H9 (cell line): ENCODE data around the gene KLF18. TPM values are rescaled to one million over a fixed set of nuclear protein-coding genes. Genes with fewer than 3 reads are reported as not detected.

Experiments used
- DNase-seq: peaks from one replicate; pipeline ENCODE4 v3.0.0-alpha.2; 2017
- H2AFZ ChIP-seq: one replicate; pipeline ENCODE4 v1.6.1; 2013; ENCODE audit warnings: mild to moderate bottlenecking, low read length, control low read depth, moderate library complexity
- H2AK5ac ChIP-seq: 2 replicates; pipeline ENCODE4 v1.6.1; 2013; ENCODE audit warnings: low read length, control low read depth, mixed read lengths; ENCODE audit not compliant: insufficient read length
- H2BK120ac ChIP-seq: one replicate; pipeline ENCODE4 v1.6.1; 2013; ENCODE audit warnings: low read depth, mild to moderate bottlenecking, low read length, control low read depth, inconsistent platforms; ENCODE audit not compliant: poor library complexity, severe bottlenecking
- H2BK12ac ChIP-seq: 2 replicates; pipeline ENCODE4 v1.6.1; 2013; ENCODE audit warnings: low read length, control low read depth, mixed read lengths, low read depth; ENCODE audit not compliant: insufficient read length
- H2BK15ac ChIP-seq: 2 replicates; pipeline ENCODE4 v1.6.1; 2013; ENCODE audit warnings: low read depth, low read length, control low read depth
- H2BK20ac ChIP-seq: one replicate; pipeline ENCODE4 v1.6.1; 2013; ENCODE audit warnings: low read depth, mild to moderate bottlenecking, low read length, control low read depth, inconsistent platforms; ENCODE audit not compliant: poor library complexity, severe bottlenecking
- H2BK5ac ChIP-seq: 2 replicates; pipeline ENCODE4 v1.6.1; 2013; ENCODE audit warnings: low read length, control low read depth, mixed read lengths; ENCODE audit not compliant: insufficient read length
- H3K14ac ChIP-seq: 2 replicates; pipeline ENCODE4 v1.6.1; 2013; ENCODE audit warnings: low read length, control low read depth; ENCODE audit not compliant: insufficient read depth
- H3K18ac ChIP-seq: 2 replicates; pipeline ENCODE4 v1.6.1; 2013; ENCODE audit warnings: low read depth, mild to moderate bottlenecking, mixed read lengths, low read length, control low read depth; ENCODE audit not compliant: insufficient read length
- H3K23ac ChIP-seq: 2 replicates; pipeline ENCODE4 v1.6.1; 2013; ENCODE audit warnings: low read length, control low read depth, mixed read lengths, low read depth; ENCODE audit not compliant: insufficient read length
- H3K23me2 ChIP-seq: 2 replicates; pipeline ENCODE4 v1.6.1; 2013; ENCODE audit warnings: low read depth, mild to moderate bottlenecking, mixed read lengths, low read length, control low read depth; ENCODE audit not compliant: insufficient read length, poor library complexity, severe bottlenecking
- H3K27ac ChIP-seq: 2 replicates; pipeline ENCODE4 v1.5.1; 2013; ENCODE audit warnings: low read length, control low read depth, mixed read lengths, low read depth; ENCODE audit not compliant: insufficient read length
- H3K27me3 ChIP-seq: 2 replicates; pipeline ENCODE4 v1.6.1; 2013; ENCODE audit warnings: low read length, control low read depth, inconsistent platforms; ENCODE audit not compliant: insufficient read depth
- H3K4ac ChIP-seq: 2 replicates; pipeline ENCODE4 v1.6.1; 2013; ENCODE audit warnings: low read depth, mild to moderate bottlenecking, control low read depth, inconsistent platforms, low read length, moderate library complexity
- H3K4me1 ChIP-seq: 2 replicates; pipeline ENCODE4 v1.6.1; 2013; ENCODE audit warnings: low read length, control low read depth, inconsistent platforms; ENCODE audit not compliant: insufficient read depth
- H3K4me2 ChIP-seq: 2 replicates; pipeline ENCODE4 v1.6.1; 2013; ENCODE audit warnings: low read length, control low read depth, mixed read lengths; ENCODE audit not compliant: insufficient read length, insufficient read depth
- H3K56ac ChIP-seq: 2 replicates; pipeline ENCODE4 v1.6.1; 2013; ENCODE audit warnings: low read depth, mild to moderate bottlenecking, mixed read lengths, low read length, control low read depth; ENCODE audit not compliant: insufficient read length
- H3K79me1 ChIP-seq: 2 replicates; pipeline ENCODE4 v1.6.1; 2013; ENCODE audit warnings: low read depth, mild to moderate bottlenecking, moderate library complexity, low read length, control low read depth, inconsistent platforms; ENCODE audit not compliant: insufficient read depth, poor library complexity, severe bottlenecking
- H3K79me2 ChIP-seq: 2 replicates; pipeline ENCODE4 v1.6.1; 2013; ENCODE audit warnings: low read length, control low read depth, inconsistent platforms; ENCODE audit not compliant: insufficient read depth
- H3K9ac ChIP-seq: 2 replicates; pipeline ENCODE4 v1.6.1; 2013; ENCODE audit warnings: low read length, control low read depth, mixed read lengths; ENCODE audit not compliant: insufficient read length; ENCODE audit errors: extremely low read depth
- H3K9me3 ChIP-seq: one replicate; pipeline ENCODE4 v1.6.1; 2013; ENCODE audit warnings: low read depth, low read length, inconsistent platforms; ENCODE audit not compliant: control insufficient read depth
- H3T11ph ChIP-seq: one replicate; pipeline ENCODE4 v1.6.1; 2013; ENCODE audit warnings: mild to moderate bottlenecking, low read length, control low read depth, inconsistent platforms
- H4K20me1 ChIP-seq: one replicate; pipeline ENCODE4 v1.6.1; 2013; ENCODE audit not compliant: control insufficient read depth, insufficient read length, insufficient read depth
- H4K5ac ChIP-seq: 2 replicates; pipeline ENCODE4 v1.6.1; 2013; ENCODE audit warnings: low read depth, mild to moderate bottlenecking, mixed read lengths, low read length, control low read depth; ENCODE audit not compliant: insufficient read length
- H4K8ac ChIP-seq: replicated peaks from 2 replicates; pipeline ENCODE4 v1.6.1; 2013; ENCODE audit warnings: low read length, control low read depth, mixed read lengths, low read depth; ENCODE audit not compliant: insufficient read length
- H4K91ac ChIP-seq: 2 replicates; pipeline ENCODE4 v1.6.1; 2013; ENCODE audit warnings: low read depth, mild to moderate bottlenecking, moderate library complexity, mixed read lengths, low read length, control low read depth; ENCODE audit not compliant: insufficient read length
- H3K27ac Mint-ChIP-seq, 3 experiments: 2 replicates in 2 of 3; 3 replicates in 1 of 3; pipeline ENCODE4 v1.8.0; 2020 to 2021; ENCODE audit warnings: mixed read lengths in 3 of 3, mild to moderate bottlenecking in 1 of 3, moderate library complexity in 1 of 3
- H3K27me3 Mint-ChIP-seq: 2 replicates; pipeline ENCODE4 v1.8.0; 2021; ENCODE audit warnings: low read depth, mild to moderate bottlenecking, moderate library complexity, mixed read lengths
- H3K36me3 Mint-ChIP-seq, 3 experiments: 2 replicates in 2 of 3; 3 replicates in 1 of 3; pipeline ENCODE4 v1.8.0; 2020 to 2021; ENCODE audit warnings: low read depth in 3 of 3, mixed read lengths in 3 of 3; ENCODE audit not compliant: insufficient read depth in 1 of 3
- H3K4me1 Mint-ChIP-seq, 2 experiments: 2 replicates each; pipeline ENCODE4 v1.8.0; 2020; ENCODE audit warnings: mixed read lengths in 2 of 2
- H3K4me3 Mint-ChIP-seq, 2 experiments: 2 replicates in 1 of 2; 3 replicates in 1 of 2; pipeline ENCODE4 v1.8.0; 2020 to 2021; ENCODE audit warnings: mild to moderate bottlenecking in 2 of 2, mixed read lengths in 2 of 2, moderate library complexity in 1 of 2
- H3K9me3 Mint-ChIP-seq, 2 experiments: 2 replicates in 1 of 2; 3 replicates in 1 of 2; pipeline ENCODE4 v1.8.0; 2020; ENCODE audit warnings: mild to moderate bottlenecking in 2 of 2, mixed read lengths in 2 of 2, moderate library complexity in 1 of 2
- WGBS: extraction: QIAGEN DNeasy Blood & Tissue Kit; methylation state at CpG from one replicate; pipeline ENCODE4 v1.1.7; 2013; ENCODE audit warnings: missing lambda C conversion rate, low lambda C conversion rate, mixed read lengths; ENCODE audit not compliant: insufficient read length; ENCODE audit errors: extremely low coverage; 5-methylcytosine and 5-hydroxymethylcytosine counted together
- total RNA-seq: library from RNA; stranded (reverse); gene quantifications from 2 replicates; pipeline ENCODE4 v1.2.1, GENCODE V29; 2021
- TF ChIP-seq, protein P1 (sequence below): fragments of 200-600 bp; sonication (generic); conservative IDR thresholded peaks from 3 replicates; pipeline ENCODE4 v1.8.0; 2021; ENCODE audit warnings: antibody characterized with exemption, mild to moderate bottlenecking

The KLF18 gene
- total RNA-seq, 1 experiment from 2014 or later, result 0.07 TPM

- Histone ChIP-seq H2BK5ac (no peak overlapping the region), H4K8ac (no peak overlapping the region), H3K56ac (no peak overlapping the region), H3K79me2 (no peaks in the 10 kb centered on the region), H3K9ac (no peak overlapping the region), H2BK12ac (no peak overlapping the region), H3K9me3 (no peaks in the 10 kb centered on the region), H3K4ac (no peak overlapping the region), H4K20me1 (no peaks in the 10 kb centered on the region), H2BK15ac (no peak overlapping the region), H3K23me2 (peaks cover 4% of the 10 kb centered on the region), H3K79me1 (no peaks in the 10 kb centered on the region), H2BK120ac (no peak overlapping the region), H2AFZ (no peak overlapping the region), H2AK5ac (no peak overlapping the region), H3T11ph (no peak overlapping the region), H2BK20ac (no peak overlapping the region), H3K27ac (no peak overlapping the region), H3K18ac (no peak overlapping the region), H3K4me2 (no peak overlapping the region), H3K4me1 (no peaks in the 10 kb centered on the region), H4K5ac (no peak overlapping the region), H3K27me3 (no peaks in the 10 kb centered on the region), H4K91ac (no peak overlapping the region), H3K23ac (no peak overlapping the region), H3K14ac (no peak overlapping the region)
- H3K4me1 Mint-ChIP-seq, result peaks cover 15 to 17% of the 10 kb centered on the region in 2 experiments
- TF ChIP-seq, protein P1, sequence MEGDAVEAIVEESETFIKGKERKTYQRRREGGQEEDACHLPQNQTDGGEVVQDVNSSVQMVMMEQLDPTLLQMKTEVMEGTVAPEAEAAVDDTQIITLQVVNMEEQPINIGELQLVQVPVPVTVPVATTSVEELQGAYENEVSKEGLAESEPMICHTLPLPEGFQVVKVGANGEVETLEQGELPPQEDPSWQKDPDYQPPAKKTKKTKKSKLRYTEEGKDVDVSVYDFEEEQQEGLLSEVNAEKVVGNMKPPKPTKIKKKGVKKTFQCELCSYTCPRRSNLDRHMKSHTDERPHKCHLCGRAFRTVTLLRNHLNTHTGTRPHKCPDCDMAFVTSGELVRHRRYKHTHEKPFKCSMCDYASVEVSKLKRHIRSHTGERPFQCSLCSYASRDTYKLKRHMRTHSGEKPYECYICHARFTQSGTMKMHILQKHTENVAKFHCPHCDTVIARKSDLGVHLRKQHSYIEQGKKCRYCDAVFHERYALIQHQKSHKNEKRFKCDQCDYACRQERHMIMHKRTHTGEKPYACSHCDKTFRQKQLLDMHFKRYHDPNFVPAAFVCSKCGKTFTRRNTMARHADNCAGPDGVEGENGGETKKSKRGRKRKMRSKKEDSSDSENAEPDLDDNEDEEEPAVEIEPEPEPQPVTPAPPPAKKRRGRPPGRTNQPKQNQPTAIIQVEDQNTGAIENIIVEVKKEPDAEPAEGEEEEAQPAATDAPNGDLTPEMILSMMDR, result peak; percentile 72
- H3K4me3 Mint-ChIP-seq, result no peak overlapping the region
- DNase-seq, result peak; percentile 87
- H3K36me3 Mint-ChIP-seq, result no peaks in the 10 kb centered on the region
- H3K9me3 Mint-ChIP-seq, result no peaks in the 10 kb centered on the region
- H3K27me3 Mint-ChIP-seq, result peaks cover 12% of the 10 kb centered on the region
- H3K27ac Mint-ChIP-seq, result no peak overlapping the region
- WGBS, result no CpG with 5 or more reads among the region's 46 CpGs
Observed at GRCh38 chr1:44103270-44104131, 37.9 kb downstream of the KLF18 start.
